Glutamatergic neuron (in vitro differentiated cells): ENCODE measurements around the gene CACNA1E. TPM values are rescaled to one million over a fixed set of nuclear protein-coding genes. Genes with fewer than 3 reads are reported as not detected.

Experiments used
- DNase-seq: peaks from one replicate; pipeline ENCODE4 v3.0.0; 2022
- H3K27ac Mint-ChIP-seq: one replicate; pipeline ENCODE4 v1.8.0; 2020; ENCODE audit warnings: mild to moderate bottlenecking, mixed read lengths, inconsistent platforms; ENCODE audit not compliant: unreplicated experiment
- H3K27me3 Mint-ChIP-seq: one replicate; pipeline ENCODE4 v1.8.0; 2020; ENCODE audit warnings: mild to moderate bottlenecking, moderate library complexity, mixed read lengths, inconsistent platforms; ENCODE audit not compliant: unreplicated experiment
- H3K36me3 Mint-ChIP-seq: one replicate; pipeline ENCODE4 v1.8.0; 2020; ENCODE audit warnings: mild to moderate bottlenecking, mixed read lengths, inconsistent platforms; ENCODE audit not compliant: unreplicated experiment
- H3K4me1 Mint-ChIP-seq: one replicate; pipeline ENCODE4 v1.8.0; 2020; ENCODE audit warnings: mild to moderate bottlenecking, low read depth, mixed read lengths, inconsistent platforms; ENCODE audit not compliant: unreplicated experiment
- H3K4me3 Mint-ChIP-seq: one replicate; pipeline ENCODE4 v1.8.0; 2020; ENCODE audit warnings: mild to moderate bottlenecking, mixed read lengths, inconsistent platforms; ENCODE audit not compliant: unreplicated experiment
- H3K9me3 Mint-ChIP-seq: one replicate; pipeline ENCODE4 v1.8.0; 2020; ENCODE audit warnings: mild to moderate bottlenecking, moderate library complexity, mixed read lengths, inconsistent platforms; ENCODE audit not compliant: unreplicated experiment
- total RNA-seq: library from RNA; stranded (reverse); fragmentation: NEBNext Ultra II Directional; extraction: Animal tissue kit (Norgen Biotek cat#: 25700); gene quantifications from one replicate; pipeline ENCODE4 v1.2.1, GENCODE V29; 2021; ENCODE audit not compliant: unreplicated experiment
- TF ChIP-seq, protein P1 (sequence below): fragments of 200-600 bp; sonication (generic); IDR thresholded peaks from one replicate; pipeline ENCODE4 v1.5.0; 2021; ENCODE audit not compliant: partially characterized antibody, unreplicated experiment

The CACNA1E gene
- total RNA-seq, 1 donor from 2014 or later = 8.8 TPM

DNA sequence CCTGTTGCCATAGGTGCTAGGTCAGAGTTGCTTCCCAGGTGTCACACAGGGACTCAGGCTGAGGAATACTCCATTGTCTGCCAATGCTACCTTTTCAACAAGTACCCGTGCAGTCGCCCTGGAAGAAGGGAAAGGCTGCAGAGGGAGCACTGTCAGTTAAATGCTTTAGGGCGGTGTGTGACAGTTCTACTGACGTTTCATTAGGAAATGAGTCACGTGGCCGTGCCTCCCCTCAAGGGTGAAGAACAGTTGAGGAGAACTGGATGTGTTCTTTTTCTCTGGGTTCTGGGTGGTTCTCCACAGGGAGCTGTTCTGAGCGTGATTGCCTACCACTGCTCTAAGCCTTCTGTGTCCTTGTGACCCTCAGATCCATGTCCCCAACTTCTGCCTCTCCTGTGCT is 197.6 kb downstream of the CACNA1E start:
- TF ChIP-seq, protein P1, sequence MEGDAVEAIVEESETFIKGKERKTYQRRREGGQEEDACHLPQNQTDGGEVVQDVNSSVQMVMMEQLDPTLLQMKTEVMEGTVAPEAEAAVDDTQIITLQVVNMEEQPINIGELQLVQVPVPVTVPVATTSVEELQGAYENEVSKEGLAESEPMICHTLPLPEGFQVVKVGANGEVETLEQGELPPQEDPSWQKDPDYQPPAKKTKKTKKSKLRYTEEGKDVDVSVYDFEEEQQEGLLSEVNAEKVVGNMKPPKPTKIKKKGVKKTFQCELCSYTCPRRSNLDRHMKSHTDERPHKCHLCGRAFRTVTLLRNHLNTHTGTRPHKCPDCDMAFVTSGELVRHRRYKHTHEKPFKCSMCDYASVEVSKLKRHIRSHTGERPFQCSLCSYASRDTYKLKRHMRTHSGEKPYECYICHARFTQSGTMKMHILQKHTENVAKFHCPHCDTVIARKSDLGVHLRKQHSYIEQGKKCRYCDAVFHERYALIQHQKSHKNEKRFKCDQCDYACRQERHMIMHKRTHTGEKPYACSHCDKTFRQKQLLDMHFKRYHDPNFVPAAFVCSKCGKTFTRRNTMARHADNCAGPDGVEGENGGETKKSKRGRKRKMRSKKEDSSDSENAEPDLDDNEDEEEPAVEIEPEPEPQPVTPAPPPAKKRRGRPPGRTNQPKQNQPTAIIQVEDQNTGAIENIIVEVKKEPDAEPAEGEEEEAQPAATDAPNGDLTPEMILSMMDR = no peak

DNA sequence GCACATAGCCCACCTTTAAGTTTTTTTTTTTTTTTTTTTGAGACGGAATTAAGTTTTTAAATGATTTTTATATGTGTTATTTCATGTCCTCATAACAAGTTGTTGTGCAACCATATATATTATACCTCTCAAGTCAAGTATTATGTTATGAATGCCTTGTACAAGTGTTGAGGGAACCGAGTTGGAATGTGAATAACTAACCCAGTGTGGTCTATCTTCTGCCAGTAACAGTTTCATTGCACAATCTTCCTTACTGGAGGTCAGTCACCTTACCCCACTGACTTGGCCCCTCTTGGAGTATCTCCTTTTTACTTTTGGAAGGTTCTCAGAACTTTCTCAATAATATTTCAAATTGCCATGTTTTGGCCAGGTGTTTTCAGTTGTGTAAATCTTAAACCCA is 201.9 kb downstream of the CACNA1E start:
- H3K27me3 Mint-ChIP-seq = peaks cover 3% of the 10 kb centered on the region
- no peaks in the 10 kb centered on the region for H3K36me3 Mint-ChIP-seq
- no peaks in the 10 kb centered on the region for H3K4me1 Mint-ChIP-seq
- TF ChIP-seq, protein P1 = no peak
- no peak overlapping the region for H3K4me3 Mint-ChIP-seq
- no peak overlapping the region for H3K27ac Mint-ChIP-seq
- DNase-seq = no peak
- H3K9me3 Mint-ChIP-seq = peaks cover 2% of the 10 kb centered on the region

More for the DNA sequence above, 197.6 kb downstream of the CACNA1E start:
- H3K4me3 Mint-ChIP-seq = no peak overlapping the region
- no peaks in the 10 kb centered on the region for H3K9me3 Mint-ChIP-seq
- DNase-seq = no peak
- H3K36me3 Mint-ChIP-seq = no peaks in the 10 kb centered on the region
- H3K27me3 Mint-ChIP-seq = no peaks in the 10 kb centered on the region
- no peak overlapping the region for H3K27ac Mint-ChIP-seq
- no peaks in the 10 kb centered on the region for H3K4me1 Mint-ChIP-seq

DNA sequence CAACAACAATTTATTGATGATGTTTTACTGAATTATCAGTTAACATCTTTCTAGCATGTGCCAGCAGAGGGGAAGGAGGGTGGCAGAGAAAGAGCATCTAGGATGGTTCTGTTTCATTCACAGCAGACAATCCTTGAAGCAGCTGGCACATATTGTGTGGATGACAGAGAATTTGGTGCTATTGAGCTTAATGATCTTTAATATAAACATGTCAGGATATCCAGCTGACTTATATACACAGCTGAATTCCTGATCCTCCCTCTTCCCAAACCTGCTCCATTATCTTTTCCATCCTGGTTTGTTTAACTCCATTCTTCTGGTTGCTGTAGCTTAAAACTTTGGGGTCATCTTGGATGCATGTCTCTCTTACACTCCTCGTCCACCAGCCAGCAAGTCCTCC is 218.6 kb downstream of the CACNA1E start:
- no peak overlapping the region for H3K4me3 Mint-ChIP-seq
- TF ChIP-seq, protein P1 = no peak
- no peaks in the 10 kb centered on the region for H3K27me3 Mint-ChIP-seq
- no peaks in the 10 kb centered on the region for H3K9me3 Mint-ChIP-seq
- no peaks in the 10 kb centered on the region for H3K36me3 Mint-ChIP-seq
- no peak for DNase-seq
- H3K4me1 Mint-ChIP-seq = no peaks in the 10 kb centered on the region
- no peak overlapping the region for H3K27ac Mint-ChIP-seq

DNA sequence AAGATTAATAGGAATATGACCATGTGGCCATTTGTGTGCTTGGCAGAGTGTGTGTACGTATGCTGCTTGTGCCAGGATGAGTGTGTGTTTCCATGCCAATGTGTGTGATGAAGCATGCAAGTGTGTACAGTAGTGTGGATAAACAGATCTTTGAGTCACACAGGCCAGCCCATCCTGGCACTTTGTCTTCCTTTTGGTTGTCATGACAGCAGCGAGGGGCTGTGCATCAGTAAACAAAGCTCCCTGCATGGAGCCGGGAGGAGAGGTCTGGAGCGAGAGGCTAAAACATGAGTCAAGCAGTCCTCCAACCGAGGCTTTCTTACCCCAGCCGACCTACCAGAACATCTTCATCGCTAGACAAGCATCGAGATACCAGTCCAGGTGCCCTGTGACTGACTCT is 221.2 kb downstream of the CACNA1E start:
- H3K4me1 Mint-ChIP-seq = no peaks in the 10 kb centered on the region
- H3K27ac Mint-ChIP-seq = no peak overlapping the region
- H3K4me3 Mint-ChIP-seq = no peak overlapping the region
- no peak for DNase-seq
- TF ChIP-seq, protein P1 = no peak
- H3K27me3 Mint-ChIP-seq = no peaks in the 10 kb centered on the region
- no peaks in the 10 kb centered on the region for H3K36me3 Mint-ChIP-seq
- no peaks in the 10 kb centered on the region for H3K9me3 Mint-ChIP-seq

DNA sequence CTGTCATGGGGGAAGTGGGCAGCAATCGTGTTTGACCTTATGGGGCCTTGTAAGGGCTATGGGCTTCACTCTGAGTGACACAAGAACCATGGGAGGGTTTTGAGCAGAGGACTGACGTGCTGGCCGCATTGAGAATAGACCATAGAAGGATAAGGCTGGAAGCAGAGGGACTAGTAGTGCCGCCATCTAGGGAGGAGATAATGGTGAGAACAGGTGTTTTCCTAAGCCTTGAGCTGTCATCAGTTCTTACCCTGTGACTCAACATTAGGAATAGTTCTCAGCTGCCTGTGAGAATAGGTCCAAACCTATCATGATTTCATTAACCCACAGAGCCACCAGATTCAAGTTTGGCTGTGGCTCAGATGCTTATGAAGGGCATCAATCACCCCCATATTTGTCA is 228.5 kb downstream of the CACNA1E start:
- TF ChIP-seq, protein P1 = no peak
- no peaks in the 10 kb centered on the region for H3K27me3 Mint-ChIP-seq
- H3K4me3 Mint-ChIP-seq = no peak overlapping the region
- H3K4me1 Mint-ChIP-seq = peaks cover 1% of the 10 kb centered on the region
- no peak overlapping the region for H3K27ac Mint-ChIP-seq
- no peaks in the 10 kb centered on the region for H3K36me3 Mint-ChIP-seq
- DNase-seq = no peak
- H3K9me3 Mint-ChIP-seq = no peaks in the 10 kb centered on the region
